B cell (primary cell): Measurements from ENCODE around the gene NFATC1.

Experiments
- CTCF ChIP-seq: fragments of 200-600 bp; IDR thresholded peaks from one replicate; pipeline ENCODE4 v1.8.0; 2022; ENCODE audit warnings: antibody characterized with exemption, mild to moderate bottlenecking
- EZH2 ChIP-seq: IDR thresholded peaks from 2 replicates; pipeline ENCODE4 v1.6.1; 2012; ENCODE audit warnings: borderline replicate concordance, low read depth, mild to moderate bottlenecking, moderate library complexity, low read length; ENCODE audit not compliant: insufficient read depth, poor library complexity, severe bottlenecking

GRCh38 chr18:79548621-79548985 is 152.9 kb downstream of the NFATC1 start:
- TF ChIP-seq CTCF (no peak), EZH2 (no peak)
